T-helper 1 cell (primary cell): ENCODE data around the gene HNRNPD.
A peak's percentile ranks its signal among the peaks of the same experiment; 100 is the strongest.
"Not testable (repeated sequence)": the region's sequence is repeated elsewhere in the genome, so short reads cannot be mapped to it uniquely, and the experiment has no call there.

Experiments
- DNase-seq, 5 donors: peaks; one replicate each; pipeline ENCODE4 v3.0.0-alpha.2; 2012 to 2020

Gene HNRNPD

GRCh38 chr4:82372517-82373485 lies 990 bp downstream of the HNRNPD start:
- peak; percentile 51 to 79 (median 63) for DNase-seq

GRCh38 chr4:82371497-82371896 lies 2.3 kb downstream of the HNRNPD start:
- DNase-seq: no peak

- no peak for DNase-seq
Measured at GRCh38 chr4:82367438-82368097, 6.2 kb downstream of the HNRNPD start.

GRCh38 chr4:82366431-82366830 lies 7.4 kb downstream of the HNRNPD start:
- DNase-seq: not testable (repeated sequence)

- no peak for DNase-seq
Measured at GRCh38 chr4:82363896-82364487, 9.8 kb downstream of the HNRNPD start.

- no peak for DNase-seq
Measured at GRCh38 chr4:82362565-82362964, 11.2 kb downstream of the HNRNPD start.

GRCh38 chr4:82360298-82361177 lies 13.3 kb downstream of the HNRNPD start:
- peak in 1 of 5 donors; percentile 18 for DNase-seq

- no peak for DNase-seq
Measured at GRCh38 chr4:82358847-82359246, 14.9 kb downstream of the HNRNPD start.

GRCh38 chr4:82357640-82358039 lies 16.2 kb downstream of the HNRNPD start:
- peak in 1 of 5 donors; percentile 29 for DNase-seq

- DNase-seq: no peak
Measured at GRCh38 chr4:82354788-82355187, 19.0 kb downstream of the HNRNPD start.

GRCh38 chr4:82352825-82353366 lies 20.9 kb downstream of the HNRNPD start:
- DNase-seq: peak in 1 of 5 donors; percentile 42

GRCh38 chr4:82352118-82352824 lies 21.5 kb downstream of the HNRNPD start:
- DNase-seq: no peak

GRCh38 chr4:82346126-82346525 lies 27.7 kb downstream of the HNRNPD start:
- no peak for DNase-seq

- DNase-seq: no peak
Measured at GRCh38 chr4:82335043-82335442, 38.7 kb downstream of the HNRNPD start.

GRCh38 chr4:82333641-82334040 lies 40.1 kb downstream of the HNRNPD start:
- DNase-seq: not testable (repeated sequence)

GRCh38 chr4:82331814-82332213 lies 42.0 kb downstream of the HNRNPD start:
- no peak for DNase-seq

- DNase-seq: no peak
Measured at GRCh38 chr4:82320351-82320750, 53.4 kb downstream of the HNRNPD start.

GRCh38 chr4:82303063-82303462 lies 70.7 kb downstream of the HNRNPD start:
- DNase-seq: not testable (repeated sequence)
